Lower leg skin (tissue), 4 donors: Measurements from ENCODE around the gene KSR2. TPM values are rescaled to one million over a fixed set of nuclear protein-coding genes. Genes with fewer than 3 reads are reported as not detected.
A peak's percentile ranks its signal among the peaks of the same experiment; 100 is the strongest.
"Not testable (repeated sequence)": the region's sequence is repeated elsewhere in the genome, so short reads cannot be mapped to it uniquely, and the experiment has no call there.

Experiments
- DNase-seq, 2 donors: peaks; one replicate each; pipeline ENCODE4 v3.0.0-alpha.2; 2019; ENCODE audit warnings: low spot score in 2 of 2
- H3K4me3 ChIP-seq: fragments of 200-600 bp; sonication (generic); 2 replicates; pipeline ENCODE4 v1.5.1; 2017; ENCODE audit warnings: mild to moderate bottlenecking, low read depth; ENCODE audit not compliant: poor library complexity, severe bottlenecking
- CTCF ChIP-seq, 3 donors: fragments of 450-650 bp; IDR thresholded peaks; one replicate each; pipeline ENCODE4 v1.5.1; 2016; ENCODE audit warnings: antibody characterized with exemption in 3 of 3, mild to moderate bottlenecking in 3 of 3, moderate library complexity in 2 of 3
- POLR2A ChIP-seq, 2 donors: fragments of 450-650 bp; IDR thresholded peaks; one replicate each; pipeline ENCODE4 v1.6.1; 2016 to 2017; ENCODE audit warnings: antibody characterized with exemption in 2 of 2, mild to moderate bottlenecking in 1 of 2, moderate library complexity in 1 of 2
- WGBS, 2 donors: methylation state at CpG; one replicate each; pipeline ENCODE4 v1.1.5; 2018; 5-methylcytosine and 5-hydroxymethylcytosine counted together
- intact Hi-C: fragments of 100-400 bp; cut with DNase I; formaldehyde crosslinking; loops from one replicate; pipeline ENCODE4 v1.15.0; 2023; ENCODE audit warnings: low total_unique reads
- total RNA-seq, 4 donors: library from RNA; depleted of rRNA; stranded (reverse); fragments of >200 nt; gene quantifications; one replicate each; pipeline ENCODE4 v1.1.0, GENCODE V29; 2016

KSR2 gene
- total RNA-seq, 4 donors from 2014 or later = 0.17 to 0.84 (median 0.35) TPM

- TF ChIP-seq POLR2A (IDR thresholded peaks at IDR 0.05) (no peak), CTCF (IDR thresholded peaks at IDR 0.05) (no peak)
- intact Hi-C loops = no loop called here
- DNase-seq = no peak
- no peak overlapping the region for H3K4me3 ChIP-seq
- 46 to 50% methylated on average over 8 of the region's 8 CpGs for WGBS, 2 donors
Measured at GRCh38 chr12:117878605-117879004, 90.2 kb downstream of the KSR2 start.

- no peak overlapping the region for H3K4me3 ChIP-seq
- TF ChIP-seq CTCF (IDR thresholded peaks at IDR 0.05) (no peak), POLR2A (IDR thresholded peaks at IDR 0.05) (no peak)
- DNase-seq = no peak
- 72 to 84% methylated on average over 3 of the region's 3 CpGs for WGBS, 2 donors
- intact Hi-C loops = no loop called here
Measured at GRCh38 chr12:117876436-117876816, 92.4 kb downstream of the KSR2 start.

- TF ChIP-seq CTCF (IDR thresholded peaks at IDR 0.05) = no peak
- no peak for TF ChIP-seq POLR2A (IDR thresholded peaks at IDR 0.05)
- intact Hi-C loops = no loop called here
- H3K4me3 ChIP-seq = no peak overlapping the region
- no peak for DNase-seq
- 23 to 26% methylated on average over 28 to 29 of the region's 29 CpGs for WGBS, 2 donors
Measured at GRCh38 chr12:117875744-117876435, 92.9 kb downstream of the KSR2 start.

GRCh38 chr12:117874842-117875434 lies 93.9 kb downstream of the KSR2 start:
- DNase-seq = peak; percentile 42 to 93
- WGBS, 2 donors = 19% methylated on average over 19 of the region's 19 CpGs
- intact Hi-C loops = no loop called here
- no peak for TF ChIP-seq CTCF (IDR thresholded peaks at IDR 0.05)
- TF ChIP-seq POLR2A (IDR thresholded peaks at IDR 0.05) = no peak
- no peak overlapping the region for H3K4me3 ChIP-seq

- DNase-seq, intact Hi-C loops: not testable (repeated sequence)
- WGBS, 2 donors = 79 to 86% methylated on average over 3 of the region's 3 CpGs
Measured at GRCh38 chr12:117874198-117874597, 94.6 kb downstream of the KSR2 start.

GRCh38 chr12:117872546-117873169 lies 96.1 kb downstream of the KSR2 start:
- WGBS, 2 donors = 59 to 71% methylated on average over 6 to 7 of the region's 7 CpGs
- TF ChIP-seq CTCF (IDR thresholded peaks at IDR 0.05) (no peak), POLR2A (IDR thresholded peaks at IDR 0.05) (no peak)
- intact Hi-C loops = no loop called here
- H3K4me3 ChIP-seq = no peak overlapping the region
- no peak for DNase-seq

More at GRCh38 chr12:117874198-117874597, 94.6 kb downstream of the KSR2 start:
- not testable (repeated sequence) for H3K4me3 ChIP-seq
